Sigmoid colon (tissue), 7 donors: ENCODE data around the gene RIN2. TPM values are rescaled to one million over a fixed set of nuclear protein-coding genes. Genes with fewer than 3 reads are reported as not detected.

Experiments used
- DNase-seq: peaks from one replicate; pipeline ENCODE4 v3.0.0-alpha.2; 2019
- H3K27ac ChIP-seq, 4 donors: fragments of 200-600 bp; sonication (generic); one replicate each; pipeline ENCODE4 v1.5.1; 2016 to 2019; ENCODE audit warnings: mild to moderate bottlenecking in 1 of 4
- H3K27me3 ChIP-seq, 3 donors: fragments of 200-600 bp; sonication (generic); one replicate each; pipeline ENCODE4 v1.5.1; 2019; ENCODE audit warnings: mild to moderate bottlenecking in 1 of 3
- H3K36me3 ChIP-seq, 4 donors: fragments of 200-600 bp; sonication (generic); one replicate each; pipeline ENCODE4 v1.5.1; 2016 to 2019
- H3K4me1 ChIP-seq, 4 donors: fragments of 200-600 bp; sonication (generic); one replicate each; pipeline ENCODE4 v1.5.1; 2017 to 2019
- H3K4me3 ChIP-seq, 4 donors: fragments of 200-600 bp; sonication (generic); one replicate each; pipeline ENCODE4 v1.5.1; 2017 to 2019; ENCODE audit warnings: mild to moderate bottlenecking in 2 of 4, moderate library complexity in 1 of 4
- H3K9me3 ChIP-seq, 4 donors: fragments of 200-600 bp in 3 of 4; sonication (generic) in 3 of 4; one replicate each; pipeline versions ENCODE4 v1.5.1 to v1.6.1; 2013 to 2019
- CTCF ChIP-seq, 4 experiments: fragments of 450-650 bp in 3 of 4; fragments of 200-600 bp in 1 of 4; IDR thresholded peaks; one replicate each; pipeline ENCODE4 v1.5.1; 2016 to 2019; ENCODE audit warnings: antibody characterized with exemption in 4 of 4, mild to moderate bottlenecking in 3 of 4, moderate library complexity in 2 of 4
- EP300 ChIP-seq, 4 donors: sonication (generic); formaldehyde crosslinking; IDR thresholded peaks; one replicate each; pipeline ENCODE4 v1.6.1; 2017; ENCODE audit warnings: antibody characterized with exemption in 4 of 4
- POLR2A ChIP-seq, 2 donors: fragments of 450-650 bp; IDR thresholded peaks; one replicate each; pipeline ENCODE4 v1.6.1; 2016; ENCODE audit warnings: antibody characterized with exemption in 2 of 2, mild to moderate bottlenecking in 2 of 2, moderate library complexity in 2 of 2
- POLR2AphosphoS5 ChIP-seq, 4 donors: sonication (generic); formaldehyde crosslinking; IDR thresholded peaks; one replicate each; pipeline ENCODE4 v1.6.1; 2017; ENCODE audit warnings: antibody characterized with exemption in 4 of 4
- WGBS, 2 donors: extraction: QIAGEN DNeasy Blood & Tissue Kit; methylation state at CpG; one replicate each; pipeline ENCODE4 v1.1.7; 2013; 5-methylcytosine and 5-hydroxymethylcytosine counted together
- intact Hi-C: fragments of 100-400 bp; cut with DNase I; formaldehyde crosslinking; loops from one replicate; pipeline ENCODE4 v1.15.1; 2023
- polyA plus RNA-seq, 3 donors: library from polyadenylated mRNA; stranded (reverse); fragments of 200-250 nt; gene quantifications; one replicate each; pipeline ENCODE4 v1.2.3, GENCODE V29; 2013
- total RNA-seq, 4 donors: library from RNA; depleted of rRNA; stranded (reverse); fragments of >200 nt; gene quantifications; one replicate each; pipeline ENCODE4 v1.1.0, GENCODE V29; 2016
- donor health status: healthy with polysubstance abuse.
- donor health status: Bipolar disorder and iron deficiency.
- donor health status: healthy.

RIN2 gene
- total and polyA plus RNA-seq, 7 donors = 13.4 to 73.7 (median 54.2) TPM

GRCh38 chr20:19746396-19746795 is 11.7 kb upstream of the RIN2 start:
- no peak for DNase-seq
- intact Hi-C loops = no loop called here
- no peak overlapping the region for H3K4me3 ChIP-seq
- H3K4me1 ChIP-seq = peaks cover 0 to 6% (median 6%) of the 10 kb centered on the region in 4 donors
- H3K36me3 ChIP-seq = no peaks in the 10 kb centered on the region
- H3K9me3 ChIP-seq = peaks cover 0 to 4% (median 0%) of the 10 kb centered on the region in 4 donors
- 98 to 100% methylated on average over 1 of the region's 1 CpG for WGBS, 2 donors
- TF ChIP-seq POLR2AphosphoS5 (IDR thresholded peaks at IDR 0.05) (no peak), POLR2A (IDR thresholded peaks at IDR 0.05) (no peak), CTCF (IDR thresholded peaks at IDR 0.05) (no peak), EP300 (IDR thresholded peaks at IDR 0.05) (no peak)
- no peaks in the 10 kb centered on the region for H3K27me3 ChIP-seq
- no peak overlapping the region for H3K27ac ChIP-seq

- H3K4me3 ChIP-seq = no peak overlapping the region
- no peak for TF ChIP-seq CTCF (IDR thresholded peaks at IDR 0.05)
- no peaks in the 10 kb centered on the region for H3K27me3 ChIP-seq
- intact Hi-C loops = no loop called here
- H3K36me3 ChIP-seq = no peaks in the 10 kb centered on the region
- H3K27ac ChIP-seq = no peak overlapping the region
- peaks cover 0 to 4% (median 0%) of the 10 kb centered on the region in 4 donors for H3K9me3 ChIP-seq
- 70 to 85% methylated on average over 4 of the region's 4 CpGs for WGBS, 2 donors
- H3K4me1 ChIP-seq = peaks cover 0 to 6% (median 6%) of the 10 kb centered on the region in 4 donors
- DNase-seq = no peak
These were observed 10.2 kb upstream of the RIN2 start for GRCh38 chr20:19747903-19748302.

GRCh38 chr20:19748681-19749080 is 9.4 kb upstream of the RIN2 start:
- intact Hi-C loops = no loop called here
- H3K4me3 ChIP-seq = no peak overlapping the region
- no peak overlapping the region for H3K27ac ChIP-seq
- no peaks in the 10 kb centered on the region for H3K27me3 ChIP-seq
- peaks cover 0 to 4% (median 0%) of the 10 kb centered on the region in 4 donors for H3K9me3 ChIP-seq
- H3K36me3 ChIP-seq = no peaks in the 10 kb centered on the region
- TF ChIP-seq EP300 (IDR thresholded peaks at IDR 0.05) (no peak), POLR2A (IDR thresholded peaks at IDR 0.05) (no peak), POLR2AphosphoS5 (IDR thresholded peaks at IDR 0.05) (no peak), CTCF (IDR thresholded peaks at IDR 0.05) (no peak)
- 23 to 60% methylated on average over 2 of the region's 2 CpGs for WGBS, 2 donors
- DNase-seq = no peak
- peaks cover 0 to 6% (median 6%) of the 10 kb centered on the region in 4 donors for H3K4me1 ChIP-seq

- intact Hi-C loops = no loop called here
- Histone ChIP-seq H3K36me3 (no peaks in the 10 kb centered on the region), H3K4me1 (peaks cover 0 to 6% (median 6%) of the 10 kb centered on the region in 4 donors), H3K9me3 (peaks cover 0 to 4% (median 0%) of the 10 kb centered on the region in 4 donors), H3K4me3 (no peak overlapping the region), H3K27ac (no peak overlapping the region), H3K27me3 (no peaks in the 10 kb centered on the region)
- no peak for TF ChIP-seq POLR2A (IDR thresholded peaks at IDR 0.05)
- no peak for TF ChIP-seq POLR2AphosphoS5 (IDR thresholded peaks at IDR 0.05)
- TF ChIP-seq CTCF (IDR thresholded peaks at IDR 0.05) = no peak
- no peak for TF ChIP-seq EP300 (IDR thresholded peaks at IDR 0.05)
- DNase-seq = no peak
- 55 to 57% methylated on average over 3 of the region's 3 CpGs for WGBS, 2 donors
These were observed 8.4 kb upstream of the RIN2 start for GRCh38 chr20:19749618-19750071.

GRCh38 chr20:19750101-19750606 is 7.9 kb upstream of the RIN2 start:
- no peaks in the 10 kb centered on the region for H3K36me3 ChIP-seq
- WGBS, 2 donors = 82 to 93% methylated on average over 4 of the region's 4 CpGs
- H3K9me3 ChIP-seq = peaks cover 0 to 4% (median 0%) of the 10 kb centered on the region in 4 donors
- H3K4me3 ChIP-seq = no peak overlapping the region
- H3K27ac ChIP-seq = no peak overlapping the region
- TF ChIP-seq CTCF (IDR thresholded peaks at IDR 0.05) (no peak), POLR2AphosphoS5 (IDR thresholded peaks at IDR 0.05) (no peak)
- intact Hi-C loops = no loop called here
- no peak for DNase-seq
- no peaks in the 10 kb centered on the region for H3K27me3 ChIP-seq
- H3K4me1 ChIP-seq = peaks cover 0 to 6% (median 6%) of the 10 kb centered on the region in 4 donors
